HG03565 (cell line): Measurements from ENCODE around the gene FOXK2.
"Not testable (repeated sequence)": the region's sequence is repeated elsewhere in the genome, so short reads cannot be mapped to it uniquely, and the experiment has no call there.

ENCODE experiments used
- ATAC-seq: cut with Tn5 transposase; IDR thresholded peaks from one replicate; pipeline ENCODE4 v1.9.1; 2021; ENCODE audit warnings: mild to moderate bottlenecking, moderate library complexity; ENCODE audit not compliant: unreplicated experiment

Gene FOXK2

DNA sequence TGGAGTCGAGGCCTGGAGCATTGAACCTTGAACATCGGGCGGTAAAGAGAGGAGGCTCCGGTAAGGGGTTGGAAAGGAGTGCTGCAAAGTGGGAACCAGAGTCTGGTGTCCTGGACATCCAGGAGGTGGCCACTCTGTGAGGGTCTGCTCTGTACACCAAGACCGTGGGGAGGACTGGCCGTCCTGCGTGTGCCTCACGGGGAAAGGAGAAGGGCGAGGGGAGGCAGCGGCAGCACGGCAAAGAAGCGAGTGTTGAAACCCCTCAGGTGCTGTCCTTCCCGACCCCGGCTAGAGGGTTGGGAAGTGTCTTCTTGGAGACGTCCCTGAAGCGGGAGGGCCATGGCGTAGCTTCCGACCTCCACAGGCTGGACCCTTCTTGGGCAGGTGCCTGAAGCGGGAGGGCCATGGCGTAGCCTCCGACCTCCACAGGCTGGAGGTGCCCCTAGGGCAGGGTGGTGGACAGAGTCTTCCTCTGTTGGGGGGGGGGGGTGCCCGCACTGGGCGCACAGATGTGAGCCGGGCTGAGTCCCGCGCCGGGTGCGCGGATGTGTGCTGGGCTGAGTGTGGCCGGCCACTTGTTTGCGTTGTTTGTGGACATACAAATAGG is 42.0 kb downstream of the FOXK2 start:
- no peak for ATAC-seq

DNA sequence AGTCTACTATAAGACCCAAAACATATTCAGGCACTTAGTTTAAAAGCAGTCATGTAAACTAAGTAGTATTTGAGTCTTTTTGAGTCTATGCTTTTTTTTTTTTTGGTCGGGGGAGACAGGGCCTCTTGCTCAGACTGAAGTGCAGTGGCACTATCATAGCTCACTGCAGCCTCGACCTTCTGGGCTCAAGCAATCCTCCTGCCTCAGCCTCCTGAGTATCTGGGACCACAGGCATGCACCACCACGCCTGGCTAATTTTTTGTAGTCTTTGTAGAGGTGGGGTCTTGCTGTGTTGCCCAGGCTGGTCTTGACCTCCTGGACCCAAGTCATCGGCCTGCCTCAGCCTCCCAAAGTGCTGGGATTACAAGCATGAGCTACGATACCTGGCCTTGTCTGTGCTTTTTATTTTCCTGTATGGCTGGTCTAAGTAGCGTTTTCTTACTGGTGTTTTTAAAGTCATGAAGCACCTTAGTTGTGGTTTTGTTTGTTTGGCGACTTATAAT is 43.2 kb downstream of the FOXK2 start:
- not testable (repeated sequence) for ATAC-seq

DNA sequence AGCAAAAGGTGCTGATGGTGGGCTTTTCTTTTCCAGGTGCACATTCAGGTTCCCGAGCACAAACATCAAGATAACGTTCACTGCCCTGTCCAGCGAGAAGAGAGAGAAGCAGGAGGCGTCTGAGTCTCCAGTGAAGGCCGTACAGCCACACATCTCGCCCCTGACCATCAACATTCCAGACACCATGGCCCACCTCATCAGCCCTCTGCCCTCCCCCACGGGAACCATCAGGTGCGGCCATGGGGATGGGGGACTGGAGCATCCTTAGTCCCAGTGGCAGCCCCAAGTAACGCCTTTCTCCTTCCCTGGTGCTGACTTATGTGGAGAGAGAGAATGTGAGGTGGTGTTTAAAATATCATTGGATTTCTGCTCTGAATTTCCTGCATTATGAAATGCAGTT is 43.8 kb downstream of the FOXK2 start:
- no peak for ATAC-seq

DNA sequence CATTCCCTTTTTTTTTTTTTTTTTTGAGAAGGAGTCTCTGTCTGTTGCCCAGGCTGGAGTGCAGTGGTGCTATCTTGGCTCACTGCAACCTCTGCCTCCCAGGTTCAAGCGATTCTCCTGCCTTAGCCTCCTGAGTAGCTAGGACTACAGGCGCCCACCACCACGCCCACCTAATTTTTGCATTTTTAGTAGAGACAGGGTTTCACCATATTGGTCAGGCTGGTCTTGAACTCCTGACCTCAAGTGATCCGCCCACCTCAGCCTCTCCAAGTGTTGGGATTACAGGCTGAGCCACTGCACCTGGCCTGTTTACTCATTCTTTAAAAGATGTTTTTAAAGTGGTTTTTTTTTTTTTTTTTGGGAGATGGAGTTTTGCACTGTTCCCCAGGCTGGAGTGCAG is 44.2 kb downstream of the FOXK2 start:
- not testable (repeated sequence) for ATAC-seq

DNA sequence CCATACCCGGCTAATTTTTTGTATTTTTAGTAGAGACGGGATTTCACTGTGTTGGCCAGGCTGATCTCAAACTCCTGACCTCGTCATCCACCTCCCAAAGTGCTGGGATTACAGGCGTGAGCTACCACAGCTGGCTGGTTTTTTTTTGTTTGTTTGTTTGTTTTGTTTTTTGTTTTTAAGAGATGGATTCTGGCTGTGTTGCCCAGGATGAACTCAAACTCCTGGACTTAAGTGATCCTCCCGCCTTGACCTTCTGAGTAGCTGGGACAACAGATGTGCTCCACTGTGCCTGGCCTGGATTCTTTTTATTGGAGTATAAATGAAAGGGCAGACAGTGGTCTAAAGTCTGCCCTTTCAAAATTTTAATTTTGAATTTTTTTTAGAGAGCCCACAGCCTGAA is 44.7 kb downstream of the FOXK2 start:
- no peak for ATAC-seq

DNA sequence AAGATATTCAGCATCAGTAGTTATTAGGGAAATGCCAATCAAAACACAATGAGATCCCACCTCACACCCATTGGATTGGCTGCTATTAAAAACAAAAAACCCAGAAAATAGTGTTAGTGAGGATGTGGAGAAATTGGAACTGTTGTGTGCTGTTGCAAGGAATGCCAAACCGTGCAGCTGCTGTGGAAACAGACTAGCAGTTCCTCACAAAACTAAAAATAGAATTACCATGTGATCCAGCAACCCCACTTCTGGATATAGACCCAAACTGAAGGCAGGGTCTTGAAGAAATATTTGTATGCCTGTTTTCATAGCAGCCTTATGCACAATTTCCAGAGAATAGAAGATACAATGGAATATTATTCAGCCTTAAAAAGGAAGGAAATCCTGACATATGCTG is 46.0 kb downstream of the FOXK2 start:
- ATAC-seq, result no peak

DNA sequence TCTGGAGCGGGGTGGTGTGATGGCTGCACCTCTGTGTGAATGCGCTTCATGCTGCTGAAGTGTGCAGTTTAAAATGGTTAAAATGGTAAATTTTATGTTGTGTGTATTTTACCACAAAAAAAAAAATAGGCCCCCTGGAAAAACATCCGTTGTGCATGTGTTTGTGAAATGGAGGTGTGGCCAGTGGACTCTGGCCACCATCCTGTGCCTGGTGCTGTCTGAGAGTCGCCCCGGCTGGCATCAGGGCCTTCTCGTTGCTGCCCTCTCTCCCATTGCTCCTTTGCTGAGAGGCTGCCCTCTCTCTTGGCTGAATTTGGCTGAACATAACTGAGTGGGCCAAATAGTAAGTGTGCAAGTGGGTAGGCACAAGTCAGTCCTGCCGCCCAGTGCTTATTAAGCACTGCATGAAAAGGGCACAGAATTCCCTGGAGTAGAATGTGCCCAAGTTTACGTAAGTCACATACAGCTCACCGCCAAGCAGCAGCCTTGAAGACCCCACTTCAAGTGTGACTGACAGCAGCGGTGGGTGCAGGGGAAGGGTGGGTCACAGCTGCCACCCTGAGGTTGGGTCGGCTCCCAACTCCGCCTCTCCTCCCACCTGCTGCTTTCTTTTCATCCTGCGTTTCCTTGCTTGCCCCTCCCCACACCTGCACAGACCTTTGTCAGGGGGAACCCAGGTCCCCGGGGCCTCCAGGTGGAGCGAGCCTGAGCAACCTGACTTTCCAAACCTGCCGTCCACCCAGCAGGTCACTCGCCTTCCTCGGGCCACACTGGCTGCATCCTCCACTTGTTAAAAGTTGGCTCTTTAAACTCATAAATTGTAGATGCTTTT is 46.8 kb downstream of the FOXK2 start:
- no peak for ATAC-seq

DNA sequence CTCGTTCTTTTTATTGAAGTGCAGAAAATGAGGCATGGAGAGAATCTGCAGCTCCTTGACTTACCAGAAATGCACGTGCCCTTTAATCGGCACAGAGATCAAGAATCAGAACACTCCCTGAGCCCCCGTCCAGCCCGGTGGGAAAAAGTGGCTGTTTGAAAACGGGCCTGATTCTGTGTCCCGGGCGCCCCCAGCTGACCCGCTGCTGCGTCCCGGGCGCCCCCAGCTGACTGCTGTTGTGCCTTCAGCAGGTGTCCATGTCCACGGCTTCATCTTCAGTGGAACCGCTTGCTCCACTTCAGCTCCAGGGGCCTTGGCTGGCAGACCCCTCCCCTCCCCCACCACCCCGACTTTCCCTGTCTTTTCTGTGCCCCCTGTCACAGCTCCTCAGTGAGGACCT is 47.8 kb downstream of the FOXK2 start:
- ATAC-seq, result no peak

DNA sequence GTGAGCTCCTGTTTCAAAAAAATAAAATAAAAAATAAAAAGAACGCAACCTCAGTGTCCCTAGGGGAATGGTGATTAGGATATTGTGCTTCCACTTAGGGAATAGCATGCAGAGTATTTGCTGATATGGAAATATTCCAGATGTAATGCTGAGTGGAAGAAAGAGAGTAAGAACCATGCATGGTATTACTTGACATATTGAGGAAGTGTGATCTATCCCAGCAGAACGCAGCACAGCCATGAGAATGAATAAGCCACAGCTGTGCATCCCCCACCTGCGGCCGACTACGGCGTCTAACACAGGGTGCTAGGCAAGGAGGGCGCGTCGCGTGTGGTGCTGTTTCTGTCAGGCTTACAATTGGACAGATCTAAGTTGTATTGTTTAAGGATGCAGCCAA is 49.5 kb downstream of the FOXK2 start:
- ATAC-seq, result no peak

DNA sequence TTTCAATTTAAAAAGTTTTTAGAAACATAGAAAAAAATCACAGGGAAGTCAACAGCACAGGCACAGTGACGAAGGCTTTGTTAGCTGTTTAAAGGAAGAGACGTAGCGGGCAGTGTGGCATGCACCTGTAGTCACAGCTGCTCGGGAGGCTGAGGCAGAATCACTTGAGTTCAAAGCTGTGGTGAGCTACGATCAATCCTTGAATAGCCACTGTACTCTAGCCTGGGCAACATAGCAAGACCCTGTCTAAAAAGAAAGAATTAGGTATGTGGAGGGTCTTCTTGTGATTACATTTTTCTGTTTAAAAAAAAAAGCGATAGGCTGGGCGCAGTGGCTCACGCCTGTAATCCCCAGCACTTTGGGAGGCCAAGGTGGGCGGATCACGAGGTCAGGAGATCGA is 50.1 kb downstream of the FOXK2 start:
- no peak for ATAC-seq

DNA sequence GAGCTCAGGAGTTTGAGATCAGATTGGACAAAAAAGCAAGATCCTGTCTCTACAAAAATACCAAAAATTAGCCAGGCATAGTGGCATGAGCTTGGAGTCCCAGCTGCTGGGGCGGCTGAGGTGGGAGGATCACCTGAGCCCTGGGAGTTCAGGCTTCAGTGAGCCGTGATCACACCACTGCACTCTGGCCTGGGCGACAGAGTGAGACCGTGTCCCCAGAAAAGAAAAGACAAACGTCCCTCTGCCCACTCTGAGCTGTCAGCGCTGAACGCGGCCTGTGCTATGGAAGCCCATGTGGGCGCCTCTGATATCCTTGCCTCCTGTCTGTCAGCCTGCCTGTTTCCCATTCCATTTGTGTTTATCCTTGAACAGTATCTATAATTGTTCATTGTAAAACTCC is 50.7 kb downstream of the FOXK2 start:
- no peak for ATAC-seq

DNA sequence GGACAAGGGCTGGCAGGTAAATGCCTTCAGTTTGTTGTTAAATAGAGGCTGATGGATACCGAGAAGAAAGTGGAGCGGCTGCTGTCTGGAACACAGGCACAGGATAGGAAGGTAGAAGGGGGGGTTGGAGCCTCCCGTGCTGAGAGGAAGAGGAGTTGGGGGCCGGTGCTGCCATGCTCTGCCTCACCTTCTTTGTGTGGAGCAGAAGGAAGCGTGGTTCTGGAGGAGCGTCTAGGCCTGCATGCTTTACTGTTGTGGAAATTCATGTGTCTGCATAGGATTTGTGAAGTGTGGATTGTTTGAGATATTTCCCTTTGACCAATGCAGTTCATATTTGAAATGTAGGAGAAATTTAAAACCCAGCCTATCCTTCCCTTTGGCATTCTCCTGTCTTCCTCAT is 52.3 kb downstream of the FOXK2 start:
- ATAC-seq, result no peak

DNA sequence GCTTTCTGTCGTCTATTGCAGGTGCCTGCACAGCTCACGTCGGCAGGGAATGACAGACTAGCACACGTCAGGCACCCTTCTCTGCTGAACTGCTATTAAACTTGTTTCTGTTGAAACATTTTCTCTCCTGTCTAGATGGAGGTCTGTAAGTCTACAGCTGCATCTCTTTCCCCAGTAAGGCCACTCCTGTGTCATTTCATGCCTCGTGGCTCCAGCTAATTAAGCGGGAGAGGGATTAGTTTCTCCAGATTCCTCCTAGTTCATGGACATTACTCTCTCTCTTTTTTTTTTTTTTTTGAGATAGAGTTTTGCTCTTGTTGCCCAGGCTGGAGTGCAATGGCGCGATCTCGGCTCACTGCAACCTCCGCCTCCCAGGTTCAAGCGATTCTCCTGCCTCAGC is 54.5 kb downstream of the FOXK2 start:
- no peak for ATAC-seq

DNA sequence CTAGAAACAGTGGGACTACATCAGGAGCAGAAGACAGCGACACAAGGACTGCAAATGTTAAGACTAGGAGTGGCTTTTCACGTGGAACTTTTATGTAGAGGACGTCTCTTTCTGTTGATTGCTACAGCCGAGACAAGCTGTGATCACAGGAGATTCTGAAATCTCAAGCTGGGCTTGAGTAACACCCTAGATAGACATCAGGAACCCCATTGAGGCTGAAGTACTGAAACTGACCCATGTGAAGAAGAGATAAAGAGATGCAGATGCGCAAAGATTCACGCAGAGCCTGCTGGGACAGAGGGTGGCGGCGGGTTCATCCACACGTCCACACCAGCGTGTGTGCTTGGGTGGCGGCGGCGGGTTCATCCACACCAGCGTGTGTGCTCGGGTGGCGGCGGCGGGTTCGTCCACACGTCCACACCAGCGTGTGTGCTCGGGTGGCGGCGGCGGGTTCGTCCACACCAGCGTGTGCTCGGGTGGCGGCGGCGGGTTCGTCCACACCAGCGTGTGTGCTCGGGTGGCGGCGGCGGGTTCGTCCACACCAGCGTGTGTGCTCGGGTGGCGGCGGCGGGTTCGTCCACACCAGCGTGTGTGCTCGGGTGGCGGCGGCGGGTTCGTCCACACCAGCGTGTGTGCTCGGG is 56.2 kb downstream of the FOXK2 start:
- not testable (repeated sequence) for ATAC-seq

DNA sequence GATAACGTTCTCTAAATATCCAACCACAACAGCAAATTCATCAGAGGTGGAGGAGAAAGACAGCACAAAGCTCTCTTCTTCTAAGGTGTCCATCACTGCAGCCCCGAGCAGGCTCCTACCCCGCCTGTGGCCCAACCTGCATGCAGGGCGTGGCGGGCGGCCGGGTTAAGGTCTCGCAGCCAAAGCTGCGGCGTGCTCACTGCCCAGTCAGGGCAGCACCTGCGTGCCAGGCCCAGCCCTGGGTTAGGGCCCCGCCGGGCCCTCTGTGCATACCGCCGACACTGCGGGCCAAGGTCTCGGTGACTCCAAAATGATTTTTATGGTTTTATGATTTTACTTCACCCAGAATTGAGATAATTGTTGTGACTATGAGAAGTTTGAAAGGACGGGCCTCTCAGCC is 57.8 kb downstream of the FOXK2 start:
- no peak for ATAC-seq

DNA sequence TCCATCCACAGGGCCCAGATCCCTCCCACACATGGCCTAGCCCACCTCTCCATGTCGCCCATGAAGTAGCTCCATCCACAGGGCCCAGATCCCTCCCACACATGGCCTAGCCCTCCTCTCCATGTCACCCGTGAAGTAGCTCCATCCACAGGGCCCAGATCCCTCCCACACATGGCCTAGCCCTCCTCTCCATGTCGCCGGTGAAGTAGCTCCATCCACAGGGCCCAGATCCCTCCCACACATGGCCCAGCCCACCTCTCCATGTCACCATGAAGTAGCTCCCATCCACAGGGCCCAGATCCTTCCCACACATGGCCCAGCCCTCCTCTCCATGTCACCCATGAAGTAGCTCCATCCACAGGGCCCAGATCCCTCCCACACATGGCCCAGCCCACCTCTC is 60.4 kb downstream of the FOXK2 start:
- ATAC-seq, result not testable (repeated sequence)

DNA sequence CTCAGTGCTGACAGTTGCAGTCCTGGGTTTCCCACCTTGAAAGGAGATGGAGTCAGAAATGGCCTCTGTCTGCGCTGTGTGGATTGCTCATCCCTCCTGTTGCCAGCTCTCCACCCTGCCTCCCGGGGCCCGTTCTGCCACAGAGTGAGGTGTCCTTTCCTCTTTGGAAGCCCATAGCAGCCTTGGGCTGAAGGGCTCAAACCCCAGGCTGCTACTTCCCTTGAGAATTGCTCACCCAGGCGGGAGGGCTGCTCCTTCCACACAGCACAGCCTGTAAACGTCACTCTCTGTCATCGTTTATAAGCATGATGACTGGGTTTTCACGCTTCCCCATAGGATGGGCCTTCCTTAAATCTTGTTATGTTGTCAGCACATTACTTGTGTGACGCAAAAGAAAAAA is 62.7 kb downstream of the FOXK2 start:
- no peak for ATAC-seq

DNA sequence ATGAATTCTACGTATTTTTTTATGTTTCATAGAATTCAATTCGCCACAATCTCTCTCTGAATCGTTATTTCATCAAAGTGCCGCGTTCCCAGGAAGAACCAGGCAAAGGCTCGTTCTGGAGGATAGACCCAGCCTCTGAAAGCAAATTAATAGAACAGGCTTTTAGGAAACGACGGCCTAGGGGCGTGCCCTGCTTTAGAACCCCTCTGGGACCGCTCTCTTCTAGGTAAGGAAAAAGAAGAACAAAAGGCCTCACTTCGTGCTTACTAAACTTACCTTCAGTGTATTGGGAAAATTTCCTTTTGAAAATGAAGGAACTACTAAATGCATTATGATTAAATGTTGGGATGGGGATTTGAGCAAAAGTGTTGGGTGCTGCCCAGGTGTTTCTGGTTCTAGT is 63.2 kb downstream of the FOXK2 start:
- ATAC-seq, result no peak

DNA sequence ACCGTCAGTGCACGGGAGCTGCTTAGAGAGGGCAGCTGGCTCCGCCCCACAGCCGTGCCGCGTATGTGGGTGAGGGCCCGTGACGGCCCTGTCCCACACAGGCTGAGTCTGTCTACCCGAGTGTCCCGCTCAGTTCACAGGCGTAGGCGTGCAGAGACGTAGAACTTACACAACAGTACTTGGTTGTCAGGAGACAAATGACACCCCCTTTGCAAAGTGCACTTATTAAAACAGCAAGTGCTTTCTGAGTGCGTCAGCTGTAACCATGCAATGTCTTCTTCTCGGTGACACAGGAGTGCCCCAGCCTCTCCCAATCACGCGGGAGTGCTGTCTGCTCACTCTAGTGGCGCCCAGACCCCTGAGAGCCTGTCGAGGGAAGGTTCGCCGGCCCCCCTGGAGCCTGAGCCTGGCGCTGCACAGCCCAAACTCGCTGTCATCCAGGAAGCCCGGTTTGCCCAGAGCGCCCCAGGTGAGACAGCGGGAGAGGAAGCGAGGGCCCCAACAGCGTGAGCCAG is 64.2 kb downstream of the FOXK2 start:
- no peak for ATAC-seq

DNA sequence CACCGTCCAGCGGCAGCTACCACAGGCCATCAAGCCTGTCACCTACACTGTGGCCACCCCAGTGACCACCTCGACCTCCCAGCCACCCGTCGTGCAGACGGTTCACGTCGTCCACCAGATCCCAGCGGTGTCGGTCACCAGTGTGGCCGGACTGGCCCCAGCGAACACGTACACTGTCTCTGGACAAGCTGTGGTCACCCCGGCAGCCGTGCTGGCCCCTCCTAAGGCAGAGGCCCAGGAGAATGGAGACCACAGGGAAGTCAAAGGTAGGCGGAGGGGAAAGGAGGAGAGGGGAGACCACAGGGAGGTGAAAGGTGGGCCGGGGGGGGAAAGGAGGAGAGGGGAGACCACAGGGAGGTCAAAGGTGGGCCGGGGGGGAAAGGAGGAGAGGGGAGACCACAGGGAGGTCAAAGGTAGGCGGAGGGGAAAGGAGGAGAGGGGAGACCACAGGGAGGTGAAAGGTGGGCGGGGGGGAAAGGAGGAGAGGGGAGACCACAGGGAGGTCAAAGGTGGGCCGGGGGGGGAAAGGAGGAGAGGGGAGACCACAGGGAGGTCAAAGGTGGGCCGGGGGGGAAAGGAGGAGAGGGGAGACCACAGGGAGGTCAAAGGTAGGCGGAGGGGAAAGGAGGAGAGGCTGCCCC is 66.5 kb downstream of the FOXK2 start:
- ATAC-seq, result not testable (repeated sequence)

DNA sequence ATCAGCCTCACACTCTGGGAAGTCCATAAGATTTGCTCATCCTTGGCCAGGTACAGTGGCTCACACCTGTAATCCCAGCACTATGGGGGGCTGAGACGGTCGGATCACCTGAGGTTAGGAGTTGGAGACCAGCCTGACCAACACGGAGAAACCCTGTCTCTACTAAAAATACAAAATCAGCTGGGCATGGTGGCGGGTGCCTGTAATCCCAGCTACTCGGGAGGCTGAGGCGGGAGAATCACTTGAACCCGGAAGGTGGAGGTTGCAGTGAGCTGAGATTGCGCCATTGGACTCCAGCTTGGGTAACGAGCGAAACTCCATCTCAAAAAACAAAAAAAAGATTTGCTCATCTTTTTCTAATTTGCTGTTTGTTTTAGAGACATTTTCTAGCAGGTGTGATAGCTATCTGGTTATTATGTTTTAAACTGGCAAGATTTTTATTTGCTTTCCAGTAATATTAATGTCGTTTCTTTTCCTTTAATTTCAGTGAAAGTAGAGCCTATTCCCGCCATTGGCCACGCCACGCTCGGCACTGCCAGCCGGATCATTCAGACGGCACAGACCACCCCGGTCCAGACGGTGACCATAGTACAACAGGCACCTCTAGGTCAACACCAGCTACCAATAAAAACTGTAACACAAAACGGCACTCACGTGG is 67.2 kb downstream of the FOXK2 start:
- no peak for ATAC-seq
